CD4-positive, alpha-beta T cell (primary cell): Measurements from ENCODE around the gene H6PD. TPM values are rescaled to one million over a fixed set of nuclear protein-coding genes. Genes with fewer than 3 reads are reported as not detected.

Experiments
- ATAC-seq: fragments of 200-7000 bp; cut with Tn5 transposase; one replicate; pipeline ENCODE4 v1.10.0; 2022; ENCODE audit warnings: mild to moderate bottlenecking; ENCODE audit not compliant: poor library complexity
- CTCF ChIA-PET: fragments of 350-600 bp; sonication (Branson Sonifier 250); formaldehyde crosslinking; loops from one replicate; lab custom pipeline; 2021; ENCODE audit warnings: antibody characterized with exemption, inconsistent platforms; lab: Charles Lee
- POLR2A ChIA-PET: fragments of 350-600 bp; sonication (Branson Sonifier 250); formaldehyde crosslinking; loops from one replicate; lab custom pipeline; 2021; ENCODE audit warnings: antibody characterized with exemption, inconsistent platforms; lab: Charles Lee
- DNase-seq, 14 experiments: peaks; one replicate each; pipeline ENCODE4 v3.0.0-alpha.2; 2013 to 2020; ENCODE audit warnings: mixed read lengths in 2 of 14
- H3K27ac ChIP-seq, 2 donors: one replicate each; pipeline versions ENCODE4 v1.5.1 to v1.7.0; 2013; ENCODE audit warnings: low read length in 2 of 2, low read depth in 1 of 2, mild to moderate bottlenecking in 1 of 2
- H3K27me3 ChIP-seq, 2 experiments: 1 replicate in 1 of 2; 2 replicates in 1 of 2; pipeline versions ENCODE4 v1.6.1 to v1.7.0; 2013; ENCODE audit warnings: low read length in 2 of 2, control low read depth in 1 of 2, mild to moderate bottlenecking in 1 of 2, moderate library complexity in 1 of 2; ENCODE audit not compliant: insufficient read depth in 2 of 2, control insufficient read depth in 1 of 2
- H3K36me3 ChIP-seq: one replicate; pipeline ENCODE4 v1.6.1; 2013; ENCODE audit warnings: low read length, control low read depth; ENCODE audit not compliant: insufficient read depth
- H3K4me1 ChIP-seq: one replicate; pipeline ENCODE4 v1.6.1; 2013; ENCODE audit warnings: low read length, control low read depth; ENCODE audit not compliant: insufficient read depth
- H3K4me3 ChIP-seq: one replicate; pipeline ENCODE4 v1.5.1; 2013; ENCODE audit warnings: mild to moderate bottlenecking, low read length, moderate library complexity
- H3K9me3 ChIP-seq, 2 experiments: 1 replicate in 1 of 2; 2 replicates in 1 of 2; pipeline versions ENCODE4 v1.6.1 to v1.7.0; 2013; ENCODE audit warnings: low read length in 2 of 2, mild to moderate bottlenecking in 2 of 2, control low read depth in 1 of 2, moderate library complexity in 1 of 2; ENCODE audit not compliant: control insufficient read depth in 1 of 2, insufficient read depth in 1 of 2
- H3K27ac Mint-ChIP-seq: one replicate; pipeline ENCODE4 v1.8.0; 2020; ENCODE audit warnings: mixed read lengths
- H3K27me3 Mint-ChIP-seq: one replicate; pipeline ENCODE4 v1.8.0; 2021; ENCODE audit warnings: mixed read lengths
- H3K36me3 Mint-ChIP-seq: one replicate; pipeline ENCODE4 v1.8.0; 2021; ENCODE audit warnings: low read depth, mixed read lengths
- H3K4me1 Mint-ChIP-seq: one replicate; pipeline ENCODE4 v1.8.0; 2021; ENCODE audit warnings: low read depth, mixed read lengths
- H3K4me3 Mint-ChIP-seq: one replicate; pipeline ENCODE4 v1.8.0; 2020; ENCODE audit warnings: mild to moderate bottlenecking, mixed read lengths
- H3K9me3 Mint-ChIP-seq: one replicate; pipeline ENCODE4 v1.8.0; 2020; ENCODE audit warnings: mixed read lengths
- intact Hi-C, 2 experiments: fragments of 100-400 bp; cut with DNase I in 1 of 2; cut with micrococcal nuclease in 1 of 2; formaldehyde crosslinking; loops; one replicate each; pipeline versions ENCODE4 v1.15.1 to v1.9.0; 2023 to 2025; cut with DNase I, micrococcal nuclease
- total RNA-seq, 174 experiments: library from RNA in 2 of 174; stranded (reverse) in 2 of 174; gene quantifications; one replicate each; pipeline ENCODE4 v1.2.3 and lab custom pipeline; 2021 to 2026
- TF ChIP-seq, protein P1 (sequence below): fragments of 200-600 bp; IDR thresholded peaks from one replicate; pipeline ENCODE4 v1.8.0; 2022; ENCODE audit warnings: antibody characterized with exemption, mild to moderate bottlenecking

The H6PD gene
- total RNA-seq, 2 experiments from 2014 or later = 13.6 to 13.9 TPM

GRCh38 chr1:9267827-9268581, 33.4 kb downstream of the H6PD start:
- Histone ChIP-seq H3K9me3 (no peaks in the 10 kb centered on the region), H3K27me3 (no peaks in the 10 kb centered on the region), H3K27ac (no peak overlapping the region), H3K36me3 (peaks cover 29% of the 10 kb centered on the region), H3K4me1 (peaks cover 4% of the 10 kb centered on the region), H3K4me3 (no peak overlapping the region)
- no peak overlapping the region for H3K27ac Mint-ChIP-seq
- no peaks in the 10 kb centered on the region for H3K9me3 Mint-ChIP-seq
- intact Hi-C loops = loop anchor here (1.0 to 2.0 kb wide), 4 partner anchors 188 to 305 kb away; no protein-coding TSS in a partner anchor
- ChIA-PET POLR2A (interaction anchor here (1.1 kb wide), 1 partner anchor 23 kb away, joined by 5 read pairs; no protein-coding TSS in a partner anchor), CTCF (interaction anchor here (1.7 to 2.3 kb wide), 3 partner anchors 21 to 223 kb away, joined by 24 to 30 read pairs (median 27); no protein-coding TSS in a partner anchor)
- TF ChIP-seq, protein P1, sequence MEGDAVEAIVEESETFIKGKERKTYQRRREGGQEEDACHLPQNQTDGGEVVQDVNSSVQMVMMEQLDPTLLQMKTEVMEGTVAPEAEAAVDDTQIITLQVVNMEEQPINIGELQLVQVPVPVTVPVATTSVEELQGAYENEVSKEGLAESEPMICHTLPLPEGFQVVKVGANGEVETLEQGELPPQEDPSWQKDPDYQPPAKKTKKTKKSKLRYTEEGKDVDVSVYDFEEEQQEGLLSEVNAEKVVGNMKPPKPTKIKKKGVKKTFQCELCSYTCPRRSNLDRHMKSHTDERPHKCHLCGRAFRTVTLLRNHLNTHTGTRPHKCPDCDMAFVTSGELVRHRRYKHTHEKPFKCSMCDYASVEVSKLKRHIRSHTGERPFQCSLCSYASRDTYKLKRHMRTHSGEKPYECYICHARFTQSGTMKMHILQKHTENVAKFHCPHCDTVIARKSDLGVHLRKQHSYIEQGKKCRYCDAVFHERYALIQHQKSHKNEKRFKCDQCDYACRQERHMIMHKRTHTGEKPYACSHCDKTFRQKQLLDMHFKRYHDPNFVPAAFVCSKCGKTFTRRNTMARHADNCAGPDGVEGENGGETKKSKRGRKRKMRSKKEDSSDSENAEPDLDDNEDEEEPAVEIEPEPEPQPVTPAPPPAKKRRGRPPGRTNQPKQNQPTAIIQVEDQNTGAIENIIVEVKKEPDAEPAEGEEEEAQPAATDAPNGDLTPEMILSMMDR = no peak
- H3K36me3 Mint-ChIP-seq = peaks cover 28% of the 10 kb centered on the region
- peaks cover 7% of the 10 kb centered on the region for H3K4me1 Mint-ChIP-seq
- DNase-seq (no peak), ATAC-seq (no peak)
- no peaks in the 10 kb centered on the region for H3K27me3 Mint-ChIP-seq
- H3K4me3 Mint-ChIP-seq = no peak overlapping the region

- no peak overlapping the region for H3K4me3 Mint-ChIP-seq
These were observed 34.5 kb downstream of the H6PD start for GRCh38 chr1:9269078-9269501.

DNA sequence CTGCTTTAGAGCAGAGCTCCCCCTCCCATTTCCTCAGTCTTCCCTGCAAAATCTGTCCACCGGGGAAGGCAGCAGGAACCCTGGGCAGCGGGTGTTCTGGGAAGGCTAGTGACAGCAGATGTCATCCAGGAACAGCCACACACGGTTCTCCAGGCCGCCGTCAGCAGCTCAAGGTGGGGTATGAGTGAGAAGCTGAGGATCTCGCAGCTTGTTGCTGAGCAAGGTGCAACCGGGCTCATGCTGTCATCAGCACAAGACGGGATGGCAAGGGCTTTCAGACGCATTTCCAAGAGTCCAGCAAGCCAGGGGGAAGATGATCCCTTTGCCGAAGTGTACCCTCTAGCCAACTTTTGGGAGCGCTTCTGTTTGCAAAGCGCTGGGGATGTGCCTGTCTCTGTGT, 35.1 kb downstream of the H6PD start:
- Histone ChIP-seq H3K27ac (no peak overlapping the region), H3K27me3 (no peaks in the 10 kb centered on the region), H3K4me1 (peaks cover 4% of the 10 kb centered on the region), H3K9me3 (no peaks in the 10 kb centered on the region), H3K4me3 (no peak overlapping the region), H3K36me3 (peaks cover 12% of the 10 kb centered on the region)
- peaks cover 7% of the 10 kb centered on the region for H3K4me1 Mint-ChIP-seq
- H3K27me3 Mint-ChIP-seq = no peaks in the 10 kb centered on the region
- ChIA-PET POLR2A (no interaction called here), CTCF (interaction anchor here (0.6 to 0.8 kb wide), 2 partner anchors 36 to 222 kb away, joined by 3 read pairs; no protein-coding TSS in a partner anchor)
- H3K4me3 Mint-ChIP-seq = no peak overlapping the region
- TF ChIP-seq, protein P1 = no peak
- H3K27ac Mint-ChIP-seq = no peak overlapping the region
- DNase-seq (no peak), ATAC-seq (no peak)
- no peaks in the 10 kb centered on the region for H3K9me3 Mint-ChIP-seq
- H3K36me3 Mint-ChIP-seq = peaks cover 12% of the 10 kb centered on the region
- intact Hi-C loops = no loop called here

More at GRCh38 chr1:9269078-9269501, 34.5 kb downstream of the H6PD start:
- no peak overlapping the region for H3K27ac Mint-ChIP-seq
- no peaks in the 10 kb centered on the region for H3K9me3 ChIP-seq
- CTCF ChIA-PET = no interaction called here
- peaks cover 18% of the 10 kb centered on the region for H3K36me3 Mint-ChIP-seq
- ATAC-seq = no peak
- TF ChIP-seq, protein P1 = no peak
- H3K4me3 ChIP-seq = no peak overlapping the region
- no peaks in the 10 kb centered on the region for H3K9me3 Mint-ChIP-seq
- DNase-seq = no peak
- H3K27me3 ChIP-seq = no peaks in the 10 kb centered on the region
- peaks cover 18% of the 10 kb centered on the region for H3K36me3 ChIP-seq
- H3K4me1 ChIP-seq = peaks cover 4% of the 10 kb centered on the region
- peaks cover 7% of the 10 kb centered on the region for H3K4me1 Mint-ChIP-seq
- POLR2A ChIA-PET = no interaction called here
- H3K27me3 Mint-ChIP-seq = no peaks in the 10 kb centered on the region
- intact Hi-C loops = no loop called here
- H3K27ac ChIP-seq = no peak overlapping the region
